Ovary (tissue), 9 donors: ENCODE data around the gene EPN3. TPM values are rescaled to one million over a fixed set of nuclear protein-coding genes. Genes with fewer than 3 reads are reported as not detected.
A peak's percentile ranks its signal among the peaks of the same experiment; 100 is the strongest.

ENCODE experiments used
- DNase-seq, 5 donors: peaks; one replicate each; pipeline ENCODE4 v3.0.0-alpha.2; 2019 to 2020
- H3K27ac ChIP-seq, 2 donors: fragments of 200-600 bp; one replicate each; pipeline versions ENCODE4 v1.5.1 to v1.8.0; 2019 to 2022
- H3K27me3 ChIP-seq: fragments of 200-600 bp; one replicate; pipeline ENCODE4 v1.8.0; 2022
- H3K36me3 ChIP-seq: fragments of 200-600 bp; sonication (generic); one replicate; pipeline ENCODE4 v1.5.1; 2019
- H3K4me1 ChIP-seq: one replicate; pipeline ENCODE4 v1.8.1; 2013; ENCODE audit warnings: mild to moderate bottlenecking, moderate library complexity; ENCODE audit not compliant: insufficient read depth
- H3K4me3 ChIP-seq: fragments of 200-600 bp; sonication (generic); one replicate; pipeline ENCODE4 v1.5.1; 2017
- H3K9me3 ChIP-seq, 2 donors: fragments of 200-600 bp in 1 of 2; sonication (generic) in 1 of 2; one replicate each; pipeline versions ENCODE4 v1.5.1 to v1.8.1; 2013 to 2019; ENCODE audit warnings: mild to moderate bottlenecking in 1 of 2, moderate library complexity in 1 of 2
- CTCF ChIP-seq, 3 donors: fragments of 450-650 bp in 2 of 3; fragments of 200-600 bp in 1 of 3; IDR thresholded peaks; one replicate each; pipeline versions ENCODE4 v1.5.1 to v1.8.0; 2016 to 2022; ENCODE audit warnings: antibody characterized with exemption in 3 of 3, mild to moderate bottlenecking in 1 of 3
- EP300 ChIP-seq: sonication (generic); formaldehyde crosslinking; IDR thresholded peaks from one replicate; pipeline ENCODE4 v1.6.1; 2017; ENCODE audit warnings: antibody characterized with exemption
- POLR2A ChIP-seq: fragments of 450-650 bp; IDR thresholded peaks from one replicate; pipeline ENCODE4 v1.6.1; 2017; ENCODE audit warnings: antibody characterized with exemption, mild to moderate bottlenecking, moderate library complexity
- WGBS, 3 donors: extraction: QIAGEN DNeasy Blood & Tissue Kit in 1 of 3; methylation state at CpG; one replicate each; pipeline versions ENCODE4 v1.1.5 to v1.1.7; 2013 to 2017; 5-methylcytosine and 5-hydroxymethylcytosine counted together
- intact Hi-C, 4 donors: fragments of 100-400 bp; cut with DNase I; formaldehyde crosslinking; loops; one replicate each; pipeline versions ENCODE4 v1.11.0 to v1.15.1; 2022 to 2023
- polyA plus RNA-seq, 2 donors: library from polyadenylated mRNA; stranded (reverse); fragments of 200-250 nt in 1 of 2; fragments of 350-450 nt in 1 of 2; fragmentation: Illumina TruSeq in 1 of 2; extraction: RNeasy Lipid Tissue Mini Kit (QIAGEN cat#74804) in 1 of 2; gene quantifications; one replicate each; pipeline ENCODE4 v1.2.3, GENCODE V29; 2013 to 2014
- total RNA-seq, 7 donors: library from RNA; depleted of rRNA in 2 of 7; stranded (reverse); fragments of >200 nt in 2 of 7; fragmentation: NEBNext Ultra II Directional in 3 of 7; extraction: Animal tissue kit (Norgen Biotek cat#: 25700) in 3 of 7; gene quantifications; one replicate each; pipeline versions ENCODE4 v1.1.0 to v1.2.4, GENCODE V29; 2016 to 2023
- donor health status: DM: no; HTN: no; CAD: no; lungs with moderate emphysema.
- donor health status: DM: no; HTN: no; CAD: no.
- donor health status: Bipolar disorder and iron deficiency.
- donor health status: DM: yes; HTN: yes; CAD: no.
- donor health status: DM: no; HTN: no; CAD: no.
- donor health status: DM: yes; HTN: yes; CAD: no.

EPN3 gene
- total and polyA plus RNA-seq, 9 donors: 6.2 to 33.4 (median 21.0) TPM

DNA sequence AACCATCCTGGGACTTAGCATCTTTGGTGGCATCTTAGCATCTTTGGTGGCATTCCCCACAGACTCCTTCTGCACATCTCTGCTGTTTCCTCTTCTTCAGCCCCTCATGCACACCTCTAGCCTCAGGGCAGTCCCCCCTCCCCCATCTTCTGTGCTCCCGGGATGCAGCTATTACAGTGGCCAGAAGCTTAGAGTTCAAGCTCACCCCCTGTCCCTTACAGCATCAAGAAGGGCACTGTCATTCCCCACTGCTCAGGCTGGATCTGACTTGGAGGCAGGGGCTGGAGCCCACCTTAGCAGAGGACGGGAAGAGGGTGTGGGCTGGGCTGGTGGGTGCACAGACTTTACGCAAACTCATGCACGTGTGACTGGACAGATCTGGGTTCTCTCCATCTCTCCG, 650 bp downstream of the EPN3 start:
- Histone ChIP-seq H3K36me3 (no peaks in the 10 kb centered on the region), H3K27ac (no peak overlapping the region), H3K4me1 (peaks cover 9% of the 10 kb centered on the region), H3K27me3 (no peaks in the 10 kb centered on the region), H3K9me3 (no peaks in the 10 kb centered on the region), H3K4me3 (peak overlapping the region; percentile 33)
- intact Hi-C loops: loop anchor here in 2 of 4 donors (10.0 kb wide), 1 partner anchor 48 kb away; no protein-coding TSS in a partner anchor
- TF ChIP-seq CTCF (IDR thresholded peaks at IDR 0.05) (no peak), EP300 (no peak), POLR2A (no peak)
- DNase-seq: no peak
- WGBS, 3 donors: 2 to 5% (median 5%) methylated on average over 5 of the region's 5 CpGs

- no peaks in the 10 kb centered on the region for H3K27me3 ChIP-seq
- peak overlapping the region; percentile 33 for H3K4me3 ChIP-seq
- DNase-seq: peak; percentile 88 to 96 (median 90)
- H3K27ac ChIP-seq: peak overlapping the region; percentile 7 to 23
- no peaks in the 10 kb centered on the region for H3K36me3 ChIP-seq
- no peaks in the 10 kb centered on the region for H3K9me3 ChIP-seq
- WGBS, 3 donors: 0 to 1% (median 1%) methylated on average over 17 of the region's 17 CpGs
- intact Hi-C loops: loop anchor here in 2 of 4 donors (10.0 kb wide), 1 partner anchor 49 kb away; no protein-coding TSS in a partner anchor
- TF ChIP-seq CTCF (IDR thresholded peaks at IDR 0.05) (no peak), EP300 (no peak), POLR2A (no peak)
- peaks cover 9% of the 10 kb centered on the region for H3K4me1 ChIP-seq
These were observed 1.2 kb downstream of the EPN3 start for GRCh38 chr17:50533720-50534148.

DNA sequence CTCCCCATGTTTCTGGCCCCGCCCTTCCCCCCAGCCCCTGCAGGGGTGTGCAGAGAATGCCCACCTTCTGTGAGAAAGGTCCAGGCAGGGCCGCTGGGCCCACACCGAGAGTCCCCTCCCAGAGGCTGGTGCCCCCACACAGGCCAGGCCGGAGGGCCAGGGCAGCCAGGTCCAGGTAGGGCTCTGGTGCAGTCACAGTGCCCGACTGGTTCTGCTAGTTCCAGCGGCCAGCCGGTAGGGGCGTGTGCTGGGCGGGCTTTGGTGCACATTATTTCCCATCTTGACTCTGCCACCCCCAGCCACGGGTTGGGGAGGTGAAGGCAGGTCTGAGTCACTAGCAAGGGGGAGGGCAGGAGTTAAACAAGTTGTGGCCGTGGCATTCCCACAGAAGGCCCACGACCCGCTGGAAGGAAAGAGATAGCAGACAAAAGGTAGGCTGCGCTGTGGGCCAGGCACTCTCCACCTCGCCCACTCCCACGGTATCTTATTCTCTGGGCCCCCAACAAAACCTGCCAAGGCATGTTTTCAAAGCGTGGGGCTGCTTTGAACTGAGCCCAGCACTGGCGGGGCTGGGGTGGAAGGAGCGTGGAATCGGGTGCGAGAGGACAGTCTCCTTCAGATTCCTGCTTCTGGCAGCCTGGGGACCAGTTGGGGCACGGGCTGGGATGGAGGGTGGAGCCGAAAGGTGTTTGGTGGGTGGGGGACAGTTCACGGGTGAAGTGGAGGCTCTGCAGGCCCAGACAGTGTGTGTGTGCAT, 1.9 kb downstream of the EPN3 start:
- no peaks in the 10 kb centered on the region for H3K36me3 ChIP-seq
- WGBS, 3 donors: 36 to 43% (median 40%) methylated on average over 17 to 24 of the region's 24 CpGs
- H3K4me3 ChIP-seq: no peak overlapping the region
- no peaks in the 10 kb centered on the region for H3K27me3 ChIP-seq
- H3K4me1 ChIP-seq: peaks cover 9% of the 10 kb centered on the region
- no peaks in the 10 kb centered on the region for H3K9me3 ChIP-seq
- intact Hi-C loops: loop anchor here in 2 of 4 donors (10.0 kb wide), 1 partner anchor 50 kb away; no protein-coding TSS in a partner anchor
- peak overlapping the region; percentile 7 to 23 for H3K27ac ChIP-seq
- TF ChIP-seq POLR2A (no peak), EP300 (no peak), CTCF (IDR thresholded peaks at IDR 0.05) (peak in 2 of 3 donors; percentile 28 to 50)
- peak in 1 of 5 donors; percentile 62 for DNase-seq

DNA sequence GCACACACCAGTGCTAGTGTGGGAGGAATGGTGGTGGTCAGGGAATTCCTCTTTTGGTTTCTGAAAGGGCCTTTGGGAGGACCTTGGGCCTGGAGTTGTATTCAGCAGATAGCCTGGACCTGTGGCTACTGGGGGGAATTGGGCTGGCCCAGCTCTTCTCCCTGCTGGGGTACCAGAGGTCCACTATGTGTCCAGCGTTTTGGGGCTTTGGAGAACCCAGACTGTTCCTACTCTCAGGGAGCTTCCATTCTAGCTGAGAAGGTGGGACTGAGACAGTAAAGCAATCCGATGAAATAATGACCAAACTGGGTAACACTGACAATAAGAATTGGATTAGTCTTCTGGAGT, 2.4 kb downstream of the EPN3 start:
- peaks cover 9% of the 10 kb centered on the region for H3K4me1 ChIP-seq
- DNase-seq: no peak
- H3K9me3 ChIP-seq: no peaks in the 10 kb centered on the region
- 86 to 93% (median 87%) methylated on average over 2 of the region's 2 CpGs for WGBS, 3 donors
- H3K4me3 ChIP-seq: no peak overlapping the region
- H3K27ac ChIP-seq: peak overlapping the region in 1 of 2 donors; percentile 23
- no peaks in the 10 kb centered on the region for H3K27me3 ChIP-seq
- no peak for TF ChIP-seq EP300
- no peak for TF ChIP-seq CTCF (IDR thresholded peaks at IDR 0.05)
- no peak for TF ChIP-seq POLR2A
- H3K36me3 ChIP-seq: no peaks in the 10 kb centered on the region
- intact Hi-C loops: loop anchor here in 2 of 4 donors (10.0 kb wide), 1 partner anchor 50 kb away; no protein-coding TSS in a partner anchor
